GM19035 (cell line): Measurements from ENCODE around the gene OR10G7.
"Not testable (repeated sequence)": the region's sequence is repeated elsewhere in the genome, so short reads cannot be mapped to it uniquely, and the experiment has no call there.

Source experiments
- ATAC-seq: cut with Tn5 transposase; IDR thresholded peaks from one replicate; pipeline ENCODE4 v1.9.1; 2021; ENCODE audit not compliant: unreplicated experiment

Gene OR10G7

DNA sequence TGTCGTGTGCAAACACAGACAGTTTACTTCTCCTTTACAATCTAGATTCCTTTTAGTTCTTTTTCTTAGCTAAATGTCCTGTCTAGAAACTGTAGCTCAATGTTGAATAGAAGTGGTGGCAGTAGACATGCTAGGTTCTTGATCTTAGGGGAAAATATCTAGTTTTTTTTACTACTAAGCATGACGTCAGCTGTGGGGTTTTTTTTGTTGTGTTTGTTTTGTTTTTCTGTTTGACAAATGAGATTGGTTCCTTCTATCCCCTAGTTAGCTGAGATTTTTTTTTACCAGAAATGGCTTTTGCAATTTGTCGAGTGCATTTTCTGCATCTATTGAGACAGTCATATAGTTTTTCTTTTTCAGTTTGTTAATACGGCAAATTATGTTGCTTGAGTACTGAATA, 2.3 kb upstream of the OR10G7 start:
- no peak for ATAC-seq

- no peak for ATAC-seq
Observed at GRCh38 chr11:124039557-124039956, 1.6 kb downstream of the OR10G7 start.

- no peak for ATAC-seq
Observed at GRCh38 chr11:124036666-124037065, 4.5 kb downstream of the OR10G7 start.

DNA sequence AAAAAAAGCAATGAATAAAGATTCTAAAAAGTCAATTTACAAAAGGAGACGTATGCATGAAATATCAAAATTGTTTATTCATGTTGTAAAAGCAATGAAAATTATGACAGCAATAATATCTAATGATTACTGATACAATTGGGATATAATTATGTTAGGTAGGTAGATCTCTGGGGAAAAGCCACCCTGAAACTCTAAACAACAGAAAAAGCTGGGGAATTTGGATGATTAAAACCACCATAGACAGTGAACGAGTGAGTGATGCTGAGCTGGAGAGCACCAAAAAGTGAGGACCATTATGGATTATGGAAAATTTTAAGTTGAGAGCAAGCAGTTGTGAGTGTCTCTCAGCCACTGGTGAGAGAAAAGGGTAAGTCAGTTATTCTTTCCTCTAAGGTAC, 14.6 kb downstream of the OR10G7 start, which contains the start of gene OR10G8:
OR10G8 (plus strand) TSS at position 301 of the 400 bp plus-strand sequence. CDS start 2,825 bp downstream, outside the sequence.
- ATAC-seq = no peak

DNA sequence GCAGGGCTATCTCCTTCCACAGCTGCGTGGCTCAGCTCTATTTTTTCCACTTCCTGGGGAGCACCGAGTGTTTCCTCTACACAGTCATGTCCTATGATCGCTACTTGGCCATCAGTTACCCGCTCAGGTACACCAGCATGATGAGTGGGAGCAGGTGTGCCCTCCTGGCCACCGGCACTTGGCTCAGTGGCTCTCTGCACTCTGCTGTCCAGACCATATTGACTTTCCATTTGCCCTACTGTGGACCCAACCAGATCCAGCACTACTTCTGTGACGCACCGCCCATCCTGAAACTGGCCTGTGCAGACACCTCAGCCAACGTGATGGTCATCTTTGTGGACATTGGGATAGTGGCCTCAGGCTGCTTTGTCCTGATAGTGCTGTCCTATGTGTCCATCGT, 25.3 kb downstream of the OR10G7 start:
- ATAC-seq = not testable (repeated sequence)

DNA sequence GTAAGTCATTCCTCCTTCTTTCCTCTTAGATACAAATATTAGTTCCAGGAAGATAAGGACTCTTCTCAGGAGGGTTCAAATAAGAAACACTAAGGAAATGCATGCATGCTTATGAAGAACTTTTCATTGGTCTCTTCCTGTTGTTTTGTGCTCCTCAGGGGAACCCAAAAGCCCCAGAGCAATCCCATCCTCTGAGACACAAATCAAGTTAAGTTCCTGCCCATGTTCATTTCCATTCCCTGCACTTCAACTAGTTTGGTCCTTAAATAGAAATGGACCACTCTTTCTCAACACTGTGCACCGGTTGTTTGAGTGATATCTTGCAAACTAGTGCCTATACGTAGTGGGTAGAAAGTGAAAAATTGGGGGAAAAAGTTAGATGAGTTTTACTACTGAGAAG, 28.4 kb downstream of the OR10G7 start, which contains the start of gene OR10G4:
OR10G4 (plus strand) TSS at position 301 of the 400 bp plus-strand sequence. CDS start 2,578 bp downstream, outside the sequence.
- ATAC-seq = no peak

DNA sequence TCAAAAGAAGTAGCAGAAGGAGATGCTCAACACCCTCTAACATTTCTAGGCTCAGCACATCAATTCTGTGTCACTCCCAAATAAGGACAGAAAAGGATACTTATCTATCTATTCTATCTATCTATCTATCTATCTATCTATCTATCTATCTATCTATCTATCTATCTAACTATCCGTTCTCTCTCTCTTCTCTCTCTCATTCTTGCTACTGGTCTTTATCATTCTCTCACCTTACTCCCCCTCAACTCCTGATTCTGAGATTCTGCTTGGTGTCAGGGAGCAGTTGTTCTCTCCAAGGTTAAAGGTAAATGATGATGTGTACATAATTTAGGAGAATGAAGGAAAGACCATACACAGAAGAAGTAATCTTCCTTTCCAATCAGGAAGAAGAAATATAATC, 46.0 kb downstream of the OR10G7 start, which contains the start of gene OR10G6:
OR10G6 (minus strand) TSS at position 43 of the 400 bp plus-strand sequence; CDS start at position 43, 0 bp downstream.
- ATAC-seq = no peak
